Activated CD4-positive, alpha-beta T cell treated with anti-CD3 and anti-CD28 coated beads for 36 hours (primary cell): Measurements from ENCODE around the gene SACM1L. TPM values are rescaled to one million over a fixed set of nuclear protein-coding genes. Genes with fewer than 3 reads are reported as not detected.
"Not testable (repeated sequence)": the region's sequence is repeated elsewhere in the genome, so short reads cannot be mapped to it uniquely, and the experiment has no call there.

Experiments
- ATAC-seq: fragments of 200-7000 bp; cut with Tn5 transposase; one replicate; pipeline ENCODE4 v1.10.0; 2021; ENCODE audit warnings: mild to moderate bottlenecking, moderate library complexity
- CTCF ChIA-PET: fragments of 350-600 bp; sonication (Branson Sonifier 250); formaldehyde crosslinking; loops from one replicate; lab custom pipeline; 2021; ENCODE audit warnings: antibody characterized with exemption; lab: Charles Lee
- POLR2A ChIA-PET: fragments of 350-600 bp; sonication (Branson Sonifier 250); formaldehyde crosslinking; loops from one replicate; lab custom pipeline; 2021; ENCODE audit warnings: antibody characterized with exemption, inconsistent platforms; lab: Charles Lee
- DNase-seq: peaks from one replicate; pipeline ENCODE4 v3.0.0-alpha.2; 2020
- H3K27ac Mint-ChIP-seq: one replicate; pipeline ENCODE4 v1.8.0; 2021; ENCODE audit warnings: mixed read lengths
- H3K27me3 Mint-ChIP-seq: one replicate; pipeline ENCODE4 v1.8.0; 2021; ENCODE audit warnings: mixed read lengths
- H3K36me3 Mint-ChIP-seq: one replicate; pipeline ENCODE4 v1.8.0; 2021; ENCODE audit warnings: low read depth, mixed read lengths
- H3K4me1 Mint-ChIP-seq: one replicate; pipeline ENCODE4 v1.8.0; 2021; ENCODE audit warnings: mixed read lengths
- H3K4me3 Mint-ChIP-seq: one replicate; pipeline ENCODE4 v1.8.0; 2021; ENCODE audit warnings: mild to moderate bottlenecking, moderate library complexity, mixed read lengths
- H3K9me3 Mint-ChIP-seq: one replicate; pipeline ENCODE4 v1.8.0; 2021; ENCODE audit warnings: low read depth, mixed read lengths
- intact Hi-C, 2 experiments: fragments of 100-400 bp; cut with DNase I in 1 of 2; cut with micrococcal nuclease in 1 of 2; formaldehyde crosslinking; loops; one replicate each; pipeline versions ENCODE4 v1.14.2 to v1.15.1; 2022 to 2024; cut with DNase I, micrococcal nuclease
- total RNA-seq, 2 experiments: library from RNA; stranded (reverse); gene quantifications; one replicate each; pipeline ENCODE4 v1.2.3, GENCODE V29; 2021

SACM1L gene
- total RNA-seq, 2 experiments from 2014 or later: 34.2 to 51.8 TPM

GRCh38 chr3:45754461-45754860, 65.3 kb downstream of the SACM1L start:
- no peak overlapping the region for H3K4me3 Mint-ChIP-seq
- H3K27me3 Mint-ChIP-seq: no peaks in the 10 kb centered on the region
- ChIA-PET CTCF (interaction anchor here (1.6 kb wide), 1 partner anchor 10 kb away, joined by 8 read pairs; no protein-coding TSS in a partner anchor), POLR2A (no interaction called here)
- no peak overlapping the region for H3K27ac Mint-ChIP-seq
- DNase-seq (no peak), ATAC-seq (no peak)
- intact Hi-C loops: no loop called here
- no peaks in the 10 kb centered on the region for H3K4me1 Mint-ChIP-seq
- H3K9me3 Mint-ChIP-seq: no peaks in the 10 kb centered on the region
- no peaks in the 10 kb centered on the region for H3K36me3 Mint-ChIP-seq

GRCh38 chr3:45756055-45756454, 66.9 kb downstream of the SACM1L start:
- no peak overlapping the region for H3K4me3 Mint-ChIP-seq
- DNase-seq (no peak), ATAC-seq (no peak)
- ChIA-PET POLR2A (no interaction called here), CTCF (no interaction called here)
- H3K36me3 Mint-ChIP-seq: no peaks in the 10 kb centered on the region
- H3K27me3 Mint-ChIP-seq: no peaks in the 10 kb centered on the region
- no peak overlapping the region for H3K27ac Mint-ChIP-seq
- intact Hi-C loops: no loop called here
- no peaks in the 10 kb centered on the region for H3K9me3 Mint-ChIP-seq
- no peaks in the 10 kb centered on the region for H3K4me1 Mint-ChIP-seq

- POLR2A ChIA-PET, CTCF ChIA-PET, DNase-seq, H3K4me3 Mint-ChIP-seq, H3K36me3 Mint-ChIP-seq, H3K9me3 Mint-ChIP-seq, H3K27ac Mint-ChIP-seq, intact Hi-C loops, H3K4me1 Mint-ChIP-seq, H3K27me3 Mint-ChIP-seq, ATAC-seq: not testable (repeated sequence)
Observed at GRCh38 chr3:45757141-45757540, 67.9 kb downstream of the SACM1L start.

- intact Hi-C loops: no loop called here
- Mint-ChIP-seq H3K9me3 (no peaks in the 10 kb centered on the region), H3K36me3 (no peaks in the 10 kb centered on the region), H3K4me1 (no peaks in the 10 kb centered on the region), H3K27me3 (peaks cover 3% of the 10 kb centered on the region), H3K27ac (no peak overlapping the region), H3K4me3 (no peak overlapping the region)
- no peak for ATAC-seq
- CTCF ChIA-PET: interaction anchor here (0.5 to 4.8 kb wide), 7 partner anchors 12 to 593 kb away, joined by 3 to 50 read pairs (median 3); no protein-coding TSS in a partner anchor
- POLR2A ChIA-PET: interaction anchor here (0.6 kb wide), 1 partner anchor 9 kb away, joined by 3 read pairs; no protein-coding TSS in a partner anchor
- DNase-seq: no peak
Observed at GRCh38 chr3:45758871-45759270, 69.7 kb downstream of the SACM1L start.

GRCh38 chr3:45759851-45760250, 70.7 kb downstream of the SACM1L start:
- ChIA-PET POLR2A (no interaction called here), CTCF (interaction anchor here (1.0 to 4.8 kb wide), 8 partner anchors 47 to 324 kb away, joined by 3 to 50 read pairs (median 4); no protein-coding TSS in a partner anchor)
- Mint-ChIP-seq H3K4me3 (no peak overlapping the region), H3K27me3 (peaks cover 3% of the 10 kb centered on the region), H3K27ac (no peak overlapping the region), H3K36me3 (no peaks in the 10 kb centered on the region), H3K4me1 (no peaks in the 10 kb centered on the region), H3K9me3 (no peaks in the 10 kb centered on the region)
- ATAC-seq (no peak), DNase-seq (no peak)
- intact Hi-C loops: loop anchor here (2.0 to 5.0 kb wide), 3 partner anchors 73 to 617 kb away; no protein-coding TSS in a partner anchor

- Mint-ChIP-seq H3K36me3 (no peaks in the 10 kb centered on the region), H3K27me3 (peaks cover 3% of the 10 kb centered on the region), H3K9me3 (no peaks in the 10 kb centered on the region), H3K27ac (no peak overlapping the region), H3K4me1 (no peaks in the 10 kb centered on the region), H3K4me3 (no peak overlapping the region)
- ATAC-seq: peak; percentile 69
- DNase-seq: peak; percentile 68
- intact Hi-C loops: loop anchor here (1.0 to 5.0 kb wide), 5 partner anchors 72 to 616 kb away; no protein-coding TSS in a partner anchor
- POLR2A ChIA-PET: no interaction called here
- CTCF ChIA-PET: interaction anchor here (0.6 to 4.8 kb wide), 8 partner anchors 9 to 325 kb away, joined by 3 to 50 read pairs (median 4); no protein-coding TSS in a partner anchor
Observed at GRCh38 chr3:45760878-45761711, 71.9 kb downstream of the SACM1L start.

- ChIA-PET POLR2A (no interaction called here), CTCF (interaction anchor here (1.1 to 4.8 kb wide), 5 partner anchors 69 to 324 kb away, joined by 3 to 50 read pairs (median 5); no protein-coding TSS in a partner anchor)
- intact Hi-C loops: loop anchor here (1.0 to 5.0 kb wide), 5 partner anchors 71 to 615 kb away; no protein-coding TSS in a partner anchor
Observed at GRCh38 chr3:45761831-45762230, 72.6 kb downstream of the SACM1L start.

GRCh38 chr3:45762647-45763302, 73.6 kb downstream of the SACM1L start:
- no peak for ATAC-seq
- no peak for DNase-seq
- intact Hi-C loops: loop anchor here (5.0 kb wide), 1 partner anchor 615 kb away; no protein-coding TSS in a partner anchor
- Mint-ChIP-seq H3K4me3 (no peak overlapping the region), H3K9me3 (peaks cover 3% of the 10 kb centered on the region), H3K27ac (no peak overlapping the region), H3K27me3 (peaks cover 3% of the 10 kb centered on the region), H3K4me1 (no peaks in the 10 kb centered on the region), H3K36me3 (no peaks in the 10 kb centered on the region)
- ChIA-PET POLR2A (no interaction called here), CTCF (interaction anchor here (0.6 to 4.8 kb wide), 4 partner anchors 45 to 616 kb away, joined by 3 to 50 read pairs (median 4); no protein-coding TSS in a partner anchor)

More at GRCh38 chr3:45761831-45762230, 72.6 kb downstream of the SACM1L start:
- H3K9me3 Mint-ChIP-seq: no peaks in the 10 kb centered on the region
- H3K36me3 Mint-ChIP-seq: no peaks in the 10 kb centered on the region
- peaks cover 3% of the 10 kb centered on the region for H3K27me3 Mint-ChIP-seq
- DNase-seq (no peak), ATAC-seq (no peak)
- no peaks in the 10 kb centered on the region for H3K4me1 Mint-ChIP-seq
- H3K4me3 Mint-ChIP-seq: no peak overlapping the region
- no peak overlapping the region for H3K27ac Mint-ChIP-seq

GRCh38 chr3:45763303-45763675, 74.1 kb downstream of the SACM1L start:
- intact Hi-C loops: loop anchor here (5.0 kb wide), 1 partner anchor 614 kb away; no protein-coding TSS in a partner anchor
- Mint-ChIP-seq H3K36me3 (no peaks in the 10 kb centered on the region), H3K4me3 (no peak overlapping the region), H3K27ac (no peak overlapping the region), H3K27me3 (peaks cover 3% of the 10 kb centered on the region), H3K4me1 (no peaks in the 10 kb centered on the region), H3K9me3 (peaks cover 3% of the 10 kb centered on the region)
- POLR2A ChIA-PET: no interaction called here
- CTCF ChIA-PET: interaction anchor here (0.7 to 4.8 kb wide), 3 partner anchors 166 to 974 kb away, joined by 3 to 50 read pairs (median 4); no protein-coding TSS in a partner anchor
- DNase-seq (no peak), ATAC-seq (no peak)

GRCh38 chr3:45765266-45765851, 76.2 kb downstream of the SACM1L start:
- ATAC-seq (no peak), DNase-seq (no peak)
- Mint-ChIP-seq H3K4me3 (no peak overlapping the region), H3K4me1 (no peaks in the 10 kb centered on the region), H3K9me3 (peaks cover 3% of the 10 kb centered on the region), H3K27ac (no peak overlapping the region), H3K27me3 (peaks cover 8% of the 10 kb centered on the region), H3K36me3 (no peaks in the 10 kb centered on the region)
- POLR2A ChIA-PET: no interaction called here
- intact Hi-C loops: no loop called here
- CTCF ChIA-PET: interaction anchor here (0.7 kb wide), 1 partner anchor 231 kb away, joined by 3 read pairs; no protein-coding TSS in a partner anchor

GRCh38 chr3:45765958-45766357, 76.8 kb downstream of the SACM1L start:
- POLR2A ChIA-PET: no interaction called here
- H3K36me3 Mint-ChIP-seq: no peaks in the 10 kb centered on the region
- intact Hi-C loops: no loop called here

More at GRCh38 chr3:45765958-45766357, 76.8 kb downstream of the SACM1L start:
- Mint-ChIP-seq H3K9me3 (peaks cover 3% of the 10 kb centered on the region), H3K4me3 (no peak overlapping the region), H3K27me3 (peaks cover 8% of the 10 kb centered on the region), H3K27ac (no peak overlapping the region), H3K4me1 (no peaks in the 10 kb centered on the region)
- no peak for DNase-seq
- CTCF ChIA-PET: no interaction called here
- no peak for ATAC-seq
